Activated CD8-positive, alpha-beta memory T cell treated with anti-CD3 and anti-CD28 coated beads for 24 hours (primary cell): ENCODE data around the gene POMGNT2.

Experiments
- DNase-seq: peaks from one replicate; pipeline ENCODE4 v3.0.0-alpha.2; 2020

The POMGNT2 gene

DNA sequence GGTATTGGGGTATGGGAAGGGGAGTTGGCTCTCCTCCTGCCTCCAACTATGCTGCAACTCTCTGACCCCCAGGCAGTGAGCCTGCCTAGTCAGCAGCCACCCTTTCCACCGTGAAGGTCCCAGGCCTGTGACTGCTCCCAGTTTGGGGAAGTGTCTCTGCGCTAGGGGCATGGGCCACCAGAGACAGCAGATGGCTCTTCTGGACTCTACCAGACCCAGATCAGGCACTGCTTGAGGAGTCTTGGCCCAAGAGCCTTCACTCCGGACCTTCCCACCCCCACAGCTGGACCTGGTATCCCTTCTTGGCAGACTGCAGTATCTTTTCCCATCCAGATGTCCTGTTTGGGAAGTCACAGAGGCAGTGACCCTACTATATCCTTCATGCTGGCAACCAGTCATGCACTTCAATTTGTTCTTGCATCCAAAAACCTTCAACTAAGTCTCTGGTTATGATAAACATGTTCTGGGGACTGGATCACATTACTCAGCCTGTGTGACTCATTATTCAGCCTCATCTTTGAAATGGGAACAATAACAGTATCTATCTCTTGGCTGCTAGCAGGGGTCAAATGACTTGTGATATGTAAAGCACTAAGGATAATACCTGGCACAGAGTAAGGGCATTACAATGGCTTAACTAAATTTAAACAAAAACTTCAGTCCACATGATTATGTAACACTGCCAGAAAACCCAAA, 62.7 kb downstream of the POMGNT2 start:
- DNase-seq: no peak

DNA sequence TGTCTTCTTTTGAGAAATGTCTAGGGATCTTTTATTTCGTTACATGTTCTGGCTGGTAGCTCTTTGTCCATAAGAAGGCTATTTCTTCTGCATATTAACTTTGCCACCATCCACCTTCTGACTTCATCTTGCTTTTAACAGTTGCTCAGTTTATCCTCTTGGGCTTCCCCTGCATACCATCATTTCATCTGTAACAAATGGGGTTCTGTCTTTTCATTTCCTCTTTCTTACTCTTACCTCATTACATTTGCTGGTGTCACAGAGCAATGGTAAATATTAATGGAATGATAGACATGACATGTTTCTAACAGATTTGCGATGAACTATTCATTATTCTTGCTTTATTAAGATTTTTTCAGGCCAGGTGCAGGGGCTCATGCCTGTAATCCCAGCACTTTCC, 64.4 kb downstream of the POMGNT2 start:
- no peak for DNase-seq

GRCh38 chr3:43038010-43038409, 67.9 kb downstream of the POMGNT2 start:
- DNase-seq: no peak

DNA sequence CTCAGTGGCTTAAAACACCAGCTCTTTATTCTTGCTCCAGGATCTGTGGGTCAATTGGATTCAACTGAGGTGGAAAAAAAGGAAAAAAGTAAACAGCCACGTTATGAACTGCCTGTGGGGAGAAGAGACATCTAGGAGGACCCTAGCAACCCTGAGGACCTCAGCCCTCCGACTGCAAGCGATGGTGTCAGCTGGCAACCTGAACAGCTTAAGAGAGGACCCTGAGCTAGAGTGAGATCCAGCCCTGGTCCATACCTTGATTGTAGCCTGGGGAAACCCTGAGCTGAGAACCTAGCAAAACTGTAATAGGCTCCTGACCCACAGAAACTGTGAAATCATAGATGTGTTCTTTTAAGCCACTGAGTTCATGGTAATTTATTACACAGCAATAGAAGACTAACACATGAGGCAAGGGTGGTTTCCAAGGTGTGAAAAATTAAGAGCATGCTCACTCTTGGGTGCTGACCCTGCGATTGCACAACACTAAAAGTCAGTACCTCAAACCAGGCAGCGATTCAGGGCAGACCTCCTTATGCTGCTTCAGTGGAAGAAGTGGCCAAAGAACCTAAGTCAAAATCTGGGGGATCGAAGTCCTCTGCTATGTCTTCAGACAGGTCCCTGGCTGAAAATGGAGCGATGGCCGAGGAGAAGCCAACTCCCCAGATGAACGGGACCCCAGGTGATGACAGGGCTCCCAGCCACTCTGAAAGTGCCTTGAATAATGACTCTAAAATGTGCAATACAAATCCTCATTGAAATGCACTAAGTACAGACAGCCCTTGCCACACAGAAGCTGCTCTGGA, 69.1 kb downstream of the POMGNT2 start:
- DNase-seq: peak; percentile 50

DNA sequence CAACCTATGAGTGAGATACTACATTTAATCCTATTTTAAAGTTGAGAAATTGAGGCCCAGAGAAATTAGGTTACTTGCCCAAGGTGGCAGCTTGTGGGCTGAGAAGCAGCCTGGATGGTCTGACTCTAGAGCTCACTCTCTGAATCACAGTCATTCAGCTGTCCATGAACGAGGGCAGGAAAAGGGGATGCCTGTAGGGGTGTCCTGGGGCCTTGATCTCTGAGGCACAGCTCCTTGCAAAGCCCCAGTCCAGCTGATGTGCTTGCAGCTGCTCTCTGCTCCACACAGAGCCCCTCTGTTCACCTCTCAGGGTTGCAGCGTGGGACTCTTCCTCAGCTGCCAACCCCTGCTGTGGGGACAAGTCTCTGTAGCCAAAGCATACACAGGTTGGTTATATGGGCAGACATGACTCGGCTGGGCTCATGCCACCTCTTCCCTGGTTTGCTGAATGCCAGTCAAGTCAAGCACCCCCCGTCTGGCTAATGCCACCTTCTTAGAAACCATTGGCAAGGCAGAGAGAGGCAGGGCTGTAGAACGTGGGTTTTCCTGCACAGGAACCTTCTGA, 70.0 kb downstream of the POMGNT2 start:
- DNase-seq: peak; percentile 46

- no peak for DNase-seq
Observed at GRCh38 chr3:43034911-43035310, 71.0 kb downstream of the POMGNT2 start.

DNA sequence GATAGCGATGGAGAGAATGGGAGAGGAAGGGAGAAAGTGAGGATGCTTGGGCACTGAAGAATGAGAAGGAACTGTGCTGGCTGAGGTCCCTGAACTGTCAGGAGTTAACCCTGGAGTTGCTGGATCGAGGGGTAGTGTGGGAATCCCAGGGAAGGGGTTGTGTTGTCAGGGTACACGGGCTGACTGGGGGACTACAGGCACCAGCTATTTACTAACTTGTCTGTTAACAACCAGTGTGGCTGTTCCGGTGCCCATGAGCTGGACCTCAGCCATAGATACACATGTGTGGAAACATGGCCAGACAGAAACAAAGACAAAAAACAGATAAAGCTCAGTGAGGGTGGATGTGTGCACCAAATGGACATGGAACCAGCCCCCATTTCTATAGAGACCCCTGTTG, 71.7 kb downstream of the POMGNT2 start:
- DNase-seq: no peak

- DNase-seq: no peak
Observed at GRCh38 chr3:43032646-43033628, 72.9 kb downstream of the POMGNT2 start.

DNA sequence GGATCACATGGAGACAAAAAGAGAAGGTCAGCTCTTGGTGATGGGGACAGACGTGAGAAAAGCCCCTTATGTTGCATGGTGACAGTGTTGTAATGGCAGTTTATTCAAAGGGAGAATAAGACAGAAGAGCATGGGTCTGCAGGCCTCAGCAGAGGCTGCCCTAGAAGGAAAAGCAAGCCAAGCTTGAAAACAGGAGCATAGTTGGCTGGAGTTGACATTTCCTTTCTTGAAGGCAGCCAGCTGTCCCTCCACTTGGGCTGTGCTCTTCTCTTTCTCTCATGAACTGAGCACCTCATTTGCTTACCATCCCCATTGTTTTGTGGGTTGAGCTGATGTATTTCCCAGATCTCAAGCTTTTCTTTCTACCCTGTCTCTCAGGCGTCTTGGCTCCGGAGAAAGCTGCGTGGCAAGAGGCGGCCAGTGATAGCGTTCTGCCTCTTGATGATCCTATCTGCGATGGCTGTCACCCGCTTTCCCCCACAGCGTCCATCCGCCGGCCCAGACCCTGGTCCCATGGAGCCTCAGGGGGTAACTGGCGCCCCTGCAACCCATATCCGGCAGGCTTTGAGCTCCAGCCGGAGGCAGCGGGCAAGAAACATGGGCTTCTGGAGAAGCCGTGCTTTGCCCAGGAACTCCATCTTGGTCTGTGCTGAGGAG, 73.9 kb downstream of the POMGNT2 start:
- no peak for DNase-seq

DNA sequence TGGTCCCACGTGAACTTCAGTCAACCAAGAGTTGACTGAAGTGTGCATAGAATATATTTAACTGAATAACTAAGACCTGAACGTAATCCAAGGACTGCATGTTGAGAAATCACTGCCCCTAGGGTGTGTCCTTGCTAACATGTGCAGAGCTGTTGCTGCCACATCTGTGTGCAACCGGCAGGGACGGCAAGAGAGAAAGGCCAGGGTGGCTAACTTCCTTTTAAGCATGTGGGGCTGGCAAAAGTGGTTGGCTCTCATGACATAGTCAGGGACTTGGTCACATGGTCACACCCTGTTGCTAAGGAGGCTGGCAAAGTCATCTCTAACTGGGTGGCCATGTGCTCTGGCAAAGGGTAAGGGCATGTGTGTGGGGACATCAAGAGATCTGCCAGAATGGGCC, 74.4 kb downstream of the POMGNT2 start:
- peak; percentile 46 for DNase-seq

DNA sequence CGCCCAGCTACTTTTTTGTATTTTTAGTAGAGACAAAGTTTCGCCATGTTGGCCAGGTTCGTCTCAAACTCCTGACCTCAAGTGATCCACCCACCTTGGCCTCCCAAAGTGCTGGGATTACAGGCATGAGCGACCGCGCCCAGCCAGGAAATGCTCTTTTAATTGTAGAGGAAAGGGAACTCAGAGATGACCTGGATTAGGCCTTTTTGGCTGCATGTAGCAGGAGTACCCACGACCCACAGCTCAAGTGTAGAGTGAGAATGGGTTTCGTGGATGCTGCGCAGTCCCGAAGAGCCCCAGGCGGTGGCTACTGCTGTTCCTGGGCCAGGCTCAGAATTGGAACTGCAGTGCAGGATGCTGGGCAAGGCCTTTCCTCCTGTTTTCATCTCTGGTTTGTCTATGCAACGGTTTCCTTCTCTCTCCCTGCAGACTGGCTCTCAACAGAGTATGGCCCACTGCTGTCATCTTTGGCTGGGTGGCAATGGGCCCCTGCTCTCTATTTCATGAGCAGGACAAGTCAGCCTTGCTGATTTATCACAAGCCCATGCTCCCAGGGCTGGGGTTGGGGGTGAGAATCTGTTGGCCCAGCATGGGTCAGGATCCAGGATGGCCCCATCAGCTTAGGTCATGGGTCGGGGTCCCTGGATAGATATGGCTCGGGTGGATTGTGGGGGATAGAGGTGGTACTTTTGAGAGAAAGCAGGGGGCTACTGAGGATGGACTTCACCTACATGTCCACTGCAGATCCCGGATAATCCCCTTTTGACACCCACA, 75.5 kb downstream of the POMGNT2 start:
- peak; percentile 44 for DNase-seq
